GM23338 (cell line): Measurements from ENCODE around the gene GAS2. TPM values are rescaled to one million over a fixed set of nuclear protein-coding genes. Genes with fewer than 3 reads are reported as not detected.
A peak's percentile ranks its signal among the peaks of the same experiment; 100 is the strongest.

Experiments
- ATAC-seq: fragments of 200-7000 bp; cut with Tn5 transposase; 3 replicates; pipeline ENCODE4 v1.9.1; 2020
- DNase-seq: peaks from one replicate; pipeline ENCODE4 v3.0.0-alpha.2; 2015; ENCODE audit warnings: low spot score
- H2AFZ ChIP-seq: fragments of 200-600 bp; sonication (generic); 2 replicates; pipeline ENCODE4 v1.8.0; 2016; ENCODE audit warnings: antibody characterized with exemption, mild to moderate bottlenecking, moderate library complexity
- H3F3A ChIP-seq: fragments of 200-600 bp; sonication (generic); replicated peaks from 2 replicates; pipeline ENCODE4 v1.8.0; 2017; ENCODE audit warnings: antibody characterized with exemption, mixed run types, low read depth
- H3K27ac ChIP-seq: fragments of 200-600 bp; sonication (generic); 2 replicates; pipeline ENCODE4 v1.6.1; 2016; ENCODE audit warnings: low read depth
- H3K27me3 ChIP-seq: fragments of 200-600 bp; sonication (generic); 2 replicates; pipeline ENCODE4 v1.8.0; 2016; ENCODE audit warnings: mild to moderate bottlenecking, mixed run types, moderate library complexity; ENCODE audit not compliant: insufficient read depth
- H3K36me3 ChIP-seq: fragments of 200-600 bp; sonication (generic); 2 replicates; pipeline ENCODE4 v1.8.0; 2016; ENCODE audit warnings: mild to moderate bottlenecking; ENCODE audit not compliant: insufficient read depth
- H3K4me1 ChIP-seq: fragments of 200-600 bp; sonication (generic); 2 replicates; pipeline ENCODE4 v1.8.0; 2016; ENCODE audit warnings: mild to moderate bottlenecking, moderate library complexity; ENCODE audit not compliant: insufficient read depth
- H3K4me2 ChIP-seq: fragments of 200-600 bp; sonication (generic); 2 replicates; pipeline ENCODE4 v1.7.1; 2017; ENCODE audit warnings: mixed run types
- H3K4me3 ChIP-seq: fragments of 200-600 bp; sonication (generic); 2 replicates; pipeline ENCODE4 v1.6.1; 2016; ENCODE audit warnings: mixed run types
- H3K79me2 ChIP-seq: fragments of 200-600 bp; sonication (generic); replicated peaks from 2 replicates; pipeline ENCODE4 v1.8.0; 2017; ENCODE audit warnings: mild to moderate bottlenecking; ENCODE audit not compliant: insufficient read depth
- H3K9me2 ChIP-seq: fragments of 200-600 bp; sonication (generic); 2 replicates; pipeline ENCODE4 v1.8.0; 2017; ENCODE audit not compliant: insufficient read depth
- H4K20me1 ChIP-seq: fragments of 200-600 bp; sonication (generic); replicated peaks from 2 replicates; pipeline ENCODE4 v1.8.0; 2017; ENCODE audit warnings: mild to moderate bottlenecking; ENCODE audit not compliant: insufficient read depth
- H3K27ac Mint-ChIP-seq: 2 replicates; pipeline ENCODE4 v1.8.0; 2020; ENCODE audit warnings: inconsistent platforms, mild to moderate bottlenecking, moderate library complexity, mixed read lengths
- H3K27me3 Mint-ChIP-seq: 3 replicates; pipeline ENCODE4 v1.8.0; 2022; ENCODE audit warnings: low read depth, mild to moderate bottlenecking, moderate library complexity, mixed read lengths, inconsistent platforms; ENCODE audit not compliant: insufficient read depth, poor library complexity
- H3K36me3 Mint-ChIP-seq: 3 replicates; pipeline ENCODE4 v1.8.0; 2021; ENCODE audit warnings: low read depth, mild to moderate bottlenecking, inconsistent platforms, moderate library complexity, mixed read lengths
- H3K4me1 Mint-ChIP-seq: 3 replicates; pipeline ENCODE4 v1.8.0; 2020; ENCODE audit warnings: mild to moderate bottlenecking, inconsistent platforms, mixed read lengths
- H3K4me3 Mint-ChIP-seq: 3 replicates; pipeline ENCODE4 v1.8.0; 2021; ENCODE audit warnings: moderate library complexity, mild to moderate bottlenecking, inconsistent platforms, mixed read lengths
- H3K9me3 Mint-ChIP-seq: 3 replicates; pipeline ENCODE4 v1.8.0; 2020; ENCODE audit warnings: moderate library complexity, mild to moderate bottlenecking, inconsistent platforms, mixed read lengths
- CTCF ChIP-seq, 2 experiments: fragments of 200-600 bp in 1 of 2; sonication (generic) in 1 of 2; conservative IDR thresholded peaks; 2 replicates each; pipeline versions ENCODE4 v1.5.1 to v1.6.1; 2016 to 2017; ENCODE audit warnings: antibody characterized with exemption in 2 of 2, low read depth in 2 of 2, mild to moderate bottlenecking in 2 of 2, moderate library complexity in 1 of 2
- EZH2phosphoT487 ChIP-seq: fragments of 200-600 bp; sonication (generic); IDR thresholded peaks from one replicate; pipeline ENCODE4 v1.8.1; 2018; ENCODE audit warnings: antibody characterized with exemption; ENCODE audit not compliant: unreplicated experiment
- JUNB ChIP-seq: IDR thresholded peaks from one replicate; pipeline ENCODE4 v1.6.1; 2016; ENCODE audit warnings: antibody characterized with exemption; ENCODE audit not compliant: unreplicated experiment
- NANOG ChIP-seq: IDR thresholded peaks from 2 replicates; pipeline ENCODE4 v1.6.1; 2016; ENCODE audit warnings: antibody characterized with exemption, borderline replicate concordance
- POLR2AphosphoS5 ChIP-seq: IDR thresholded peaks from 2 replicates; pipeline ENCODE4 v1.6.1; 2016; ENCODE audit warnings: antibody characterized with exemption, low read depth
- STAT1 ChIP-seq: IDR thresholded peaks from one replicate; pipeline ENCODE4 v1.6.1; 2016; ENCODE audit warnings: antibody characterized with exemption; ENCODE audit not compliant: unreplicated experiment
- ZNF114 ChIP-seq: fragments of 250-450 bp; sonication (Bioruptor Pico); IDR thresholded peaks from 2 replicates; pipeline ENCODE4 v1.5.0; 2020; ENCODE audit warnings: mild to moderate bottlenecking, moderate library complexity
- ZNF331 ChIP-seq: fragments of 250-450 bp; sonication (Bioruptor Pico); IDR thresholded peaks from 2 replicates; pipeline ENCODE4 v1.5.0; 2020; ENCODE audit warnings: low read depth, mild to moderate bottlenecking, moderate library complexity
- polyA plus RNA-seq: library from polyadenylated mRNA; unstranded; fragments of >200 nt; fragmentation: Nextera tagmentation; extraction: Ambion mirVana; gene quantifications from 2 replicates; pipeline ENCODE4 v1.2.1, GENCODE V29; 2016
- total RNA-seq: library from RNA; depleted of rRNA; stranded (reverse); fragments of >200 nt; shearing (Covaris generic); gene quantifications from 2 replicates; pipeline ENCODE4 v1.2.3, GENCODE V29; 2014

The GAS2 gene
- total and polyA plus RNA-seq, 2 experiments from 2014 or later = 2.6 to 6.7 TPM

- H3K4me3 ChIP-seq = no peak overlapping the region
- ATAC-seq = no peak
- no peaks in the 10 kb centered on the region for H3K36me3 ChIP-seq
- H3K4me2 ChIP-seq = peak overlapping the region; percentile 92
- Mint-ChIP-seq H3K4me1 (peaks cover 22% of the 10 kb centered on the region), H3K9me3 (no peaks in the 10 kb centered on the region), H3K4me3 (0 out of 3 replicates have a peak overlapping the region, but pooled peaks have one; percentile 16), H3K27me3 (peaks cover 5% of the 10 kb centered on the region), H3K36me3 (no peaks in the 10 kb centered on the region), H3K27ac (no peak overlapping the region)
- no peaks in the 10 kb centered on the region for H3K79me2 ChIP-seq
- peaks cover 27% of the 10 kb centered on the region for H3K27me3 ChIP-seq
- no peaks in the 10 kb centered on the region for H4K20me1 ChIP-seq
- peaks cover 16% of the 10 kb centered on the region for H3K4me1 ChIP-seq
- H3K27ac ChIP-seq = no peak overlapping the region
- no peaks in the 10 kb centered on the region for H3F3A ChIP-seq
- H3K9me2 ChIP-seq = no peaks in the 10 kb centered on the region
- peak overlapping the region; percentile 52; the same call in 1 of the 2 replicates for H2AFZ ChIP-seq
- DNase-seq = no peak
- TF ChIP-seq JUNB (no peak), CTCF (conservative IDR thresholded peaks at IDR 0.05; ENCODE audit: low read depth in 2 of 2) (no peak)
Observed at GRCh38 chr11:22668005-22668796, 1.8 kb downstream of the GAS2 start.

GRCh38 chr11:22669368-22669767, 3.0 kb downstream of the GAS2 start:
- Mint-ChIP-seq H3K27ac (no peak overlapping the region), H3K4me1 (peaks cover 22% of the 10 kb centered on the region), H3K27me3 (peaks cover 5% of the 10 kb centered on the region), H3K36me3 (no peaks in the 10 kb centered on the region), H3K4me3 (no peak overlapping the region), H3K9me3 (no peaks in the 10 kb centered on the region)
- no peaks in the 10 kb centered on the region for H3K36me3 ChIP-seq
- peaks cover 27% of the 10 kb centered on the region for H3K27me3 ChIP-seq
- TF ChIP-seq STAT1 = no peak
- no peak for TF ChIP-seq ZNF331 (CRISPR knock-in tag)
- no peak overlapping the region for H3K4me2 ChIP-seq
- no peaks in the 10 kb centered on the region for H3F3A ChIP-seq
- H3K27ac ChIP-seq = no peak overlapping the region
- H2AFZ ChIP-seq = no peak overlapping the region
- ATAC-seq = no peak
- DNase-seq = no peak
- H3K4me3 ChIP-seq = no peak overlapping the region
- peaks cover 16% of the 10 kb centered on the region for H3K4me1 ChIP-seq
- H4K20me1 ChIP-seq = no peaks in the 10 kb centered on the region
- H3K9me2 ChIP-seq = no peaks in the 10 kb centered on the region
- no peaks in the 10 kb centered on the region for H3K79me2 ChIP-seq

GRCh38 chr11:22670830-22671229, 4.4 kb downstream of the GAS2 start:
- Mint-ChIP-seq H3K27ac (no peak overlapping the region), H3K9me3 (no peaks in the 10 kb centered on the region), H3K4me1 (peaks cover 20% of the 10 kb centered on the region), H3K36me3 (no peaks in the 10 kb centered on the region), H3K27me3 (peaks cover 5% of the 10 kb centered on the region), H3K4me3 (no peak overlapping the region)
- Histone ChIP-seq H3K27ac (no peak overlapping the region), H3K79me2 (no peaks in the 10 kb centered on the region), H4K20me1 (no peaks in the 10 kb centered on the region), H2AFZ (no peak overlapping the region), H3K4me1 (peaks cover 12% of the 10 kb centered on the region), H3F3A (no peaks in the 10 kb centered on the region), H3K4me3 (no peak overlapping the region), H3K4me2 (no peak overlapping the region), H3K27me3 (peaks cover 22% of the 10 kb centered on the region), H3K9me2 (no peaks in the 10 kb centered on the region), H3K36me3 (no peaks in the 10 kb centered on the region)
- TF ChIP-seq EZH2phosphoT487 = no peak
- TF ChIP-seq CTCF (conservative IDR thresholded peaks at IDR 0.05; ENCODE audit: low read depth in 2 of 2) = peak; percentile 42 to 48
- TF ChIP-seq POLR2AphosphoS5 = no peak
- no peak for TF ChIP-seq ZNF331 (CRISPR knock-in tag)
- no peak for TF ChIP-seq NANOG
- TF ChIP-seq ZNF114 (CRISPR knock-in tag) = no peak
- DNase-seq (peak; percentile 28), ATAC-seq (no peak)
